HG02973 (cell line): ENCODE measurements around the gene PRKCD.

ENCODE experiments used
- ATAC-seq: cut with Tn5 transposase; IDR thresholded peaks from one replicate; pipeline ENCODE4 v1.9.1; 2021; ENCODE audit warnings: moderate library complexity; ENCODE audit not compliant: unreplicated experiment

PRKCD gene

DNA sequence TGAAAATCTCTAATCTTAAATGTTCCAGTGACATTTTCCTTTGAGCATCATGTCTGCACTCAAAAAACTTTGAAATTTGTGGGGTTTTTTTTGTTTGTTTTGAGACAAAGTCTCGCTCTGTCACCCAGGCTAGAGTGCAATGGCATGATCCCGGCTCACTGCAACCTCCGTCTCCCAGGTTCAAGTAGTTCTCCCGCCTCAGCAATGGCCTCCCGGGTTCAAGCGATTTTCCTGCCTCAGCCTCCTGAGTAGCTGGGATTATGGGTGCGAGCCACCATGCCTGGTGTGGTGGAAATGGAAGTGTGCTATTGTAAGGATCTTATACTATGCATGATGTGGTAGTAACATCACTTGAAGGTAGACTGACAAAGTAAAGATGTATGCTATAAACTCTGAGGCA, 52.3 kb downstream of the PRKCD start:
- ATAC-seq = no peak

DNA sequence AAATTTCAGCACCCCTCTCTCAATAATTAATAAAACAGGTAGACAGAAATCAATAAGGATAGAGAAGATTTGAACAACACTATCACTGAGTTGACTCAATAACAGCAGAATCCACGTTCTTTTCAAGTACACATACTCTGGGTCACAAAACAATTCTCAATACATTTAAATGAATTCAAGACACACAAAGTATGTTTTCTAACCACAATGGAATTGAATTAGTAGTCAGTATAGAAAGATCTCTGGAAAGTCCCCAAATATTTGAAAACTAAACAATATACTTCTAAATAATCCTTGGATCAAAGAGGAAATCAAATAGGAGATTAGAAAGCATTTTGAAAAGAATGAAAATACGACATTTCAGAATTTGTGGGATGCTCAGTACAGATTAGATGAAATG, 54.8 kb downstream of the PRKCD start:
- no peak for ATAC-seq

DNA sequence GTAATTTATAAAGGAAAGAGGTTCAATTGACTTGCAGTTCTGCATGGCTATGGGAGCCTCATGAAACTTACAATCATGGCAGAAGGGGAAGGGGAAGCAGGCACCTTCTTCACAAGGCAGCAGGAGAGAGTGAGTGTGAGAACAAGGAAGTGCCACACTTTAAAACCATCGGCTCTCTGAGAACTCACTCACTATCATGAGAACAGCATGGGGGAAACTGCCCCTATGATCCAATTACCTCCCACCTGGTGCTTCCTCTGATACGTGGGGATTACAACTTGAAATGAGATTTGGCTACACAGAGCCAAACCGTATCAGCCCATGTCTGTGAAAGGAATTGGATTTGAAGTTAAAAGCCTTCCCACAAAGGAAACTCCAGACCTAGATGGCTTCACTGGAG, 55.7 kb downstream of the PRKCD start:
- ATAC-seq = no peak

DNA sequence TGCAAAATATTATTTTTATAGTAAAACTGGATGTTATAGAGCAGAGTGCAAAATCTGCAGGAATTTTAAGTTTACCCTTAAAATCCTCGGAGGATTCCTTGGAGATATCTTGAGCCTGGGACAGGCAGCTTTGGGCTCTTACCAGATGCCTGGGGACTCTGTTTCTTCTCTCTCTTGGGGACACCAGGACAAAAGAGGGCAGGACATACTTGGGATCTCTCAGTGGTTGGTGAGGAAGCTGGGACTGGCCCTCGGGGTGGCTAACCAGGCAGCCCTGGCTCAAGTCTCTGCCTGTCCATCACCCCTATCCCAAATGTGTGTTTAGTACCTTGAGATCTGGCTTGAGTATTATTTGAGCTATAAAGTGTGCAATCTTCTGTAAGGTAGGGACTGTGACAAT, 56.2 kb downstream of the PRKCD start:
- ATAC-seq = no peak

DNA sequence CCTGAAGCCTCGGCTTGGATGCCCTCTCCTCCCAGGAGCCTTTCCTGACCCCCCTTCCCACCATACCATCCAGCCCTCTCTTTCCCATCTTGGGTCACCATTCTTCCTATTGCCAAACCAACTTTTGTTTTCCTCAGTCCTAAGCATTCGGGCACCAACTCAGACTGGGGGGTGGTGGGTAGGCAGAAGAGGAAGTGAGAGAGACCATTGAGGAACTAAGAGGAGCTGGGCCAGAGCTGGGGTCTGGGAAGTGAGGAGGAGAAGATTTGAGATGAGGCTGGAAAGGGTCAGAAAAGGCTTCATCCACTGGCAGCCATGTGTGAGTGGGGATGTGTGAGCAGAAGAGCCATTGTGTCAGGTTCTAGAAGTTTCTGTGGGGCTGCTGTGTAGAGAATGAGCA, 57.1 kb downstream of the PRKCD start:
- no peak for ATAC-seq

DNA sequence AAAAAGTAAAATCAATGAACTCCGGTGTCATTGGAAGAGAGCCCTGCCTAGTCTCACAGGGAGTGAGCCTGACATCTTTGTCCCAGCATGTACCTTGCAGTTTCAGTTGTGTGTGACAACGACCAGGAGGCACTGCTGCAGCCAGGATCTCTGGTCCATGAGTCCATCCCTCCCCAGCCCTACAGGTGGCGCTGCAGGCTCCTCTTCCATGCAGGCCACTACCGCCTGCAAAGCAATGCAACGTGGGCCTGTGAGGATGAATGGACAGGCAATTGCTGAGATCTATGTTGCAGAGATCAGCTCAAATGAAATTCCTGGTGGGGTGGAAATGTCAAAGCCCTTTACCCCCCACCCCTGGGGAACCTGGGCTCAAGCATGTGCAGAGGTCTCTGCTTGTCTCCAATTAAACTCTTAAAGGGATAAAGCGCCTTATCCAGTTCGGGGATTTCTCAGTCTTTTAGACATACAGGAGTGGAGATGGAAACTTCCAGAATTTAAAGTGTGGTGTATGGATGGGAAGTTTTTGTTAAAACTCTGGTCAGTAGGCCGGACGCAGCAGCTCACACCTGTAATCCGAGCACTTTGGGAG, 59.0 kb downstream of the PRKCD start:
- peak; percentile 57 for ATAC-seq

DNA sequence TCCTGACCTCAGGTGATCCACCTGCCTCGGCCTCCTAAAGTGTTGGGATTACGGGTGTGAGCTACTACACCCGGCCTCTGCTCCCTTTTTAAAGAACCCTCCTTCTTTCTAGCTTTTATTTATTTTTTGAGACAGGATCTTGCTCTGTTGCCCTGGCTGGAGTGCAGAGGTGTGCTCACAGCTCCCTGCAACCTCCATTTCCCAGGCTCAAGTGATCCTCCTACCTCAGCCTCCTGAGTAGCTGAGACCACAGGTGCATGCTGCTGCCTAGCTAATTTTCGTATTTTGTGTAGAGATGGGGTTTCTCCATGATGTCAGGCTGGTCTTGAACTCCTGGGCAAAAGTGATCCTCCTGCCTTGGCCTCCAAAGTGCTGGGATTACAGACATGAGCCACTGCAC, 60.3 kb downstream of the PRKCD start:
- ATAC-seq = no peak

DNA sequence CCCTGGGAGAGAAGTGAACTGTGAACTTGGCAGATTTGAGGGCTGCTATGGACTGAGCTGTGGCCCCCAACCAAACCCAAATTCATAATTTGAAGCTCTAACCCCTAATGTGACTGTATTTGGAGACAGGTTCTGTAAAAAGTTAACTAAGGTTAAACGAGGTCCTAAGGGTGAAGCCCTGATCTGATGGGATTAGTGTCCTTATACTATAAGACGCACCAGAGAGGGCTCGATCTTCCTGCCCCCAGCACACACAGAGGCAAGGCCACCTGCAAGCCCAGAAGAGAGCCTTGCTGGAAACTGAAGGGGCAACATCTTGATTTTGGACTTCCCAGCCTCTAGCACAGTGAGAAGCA, 60.8 kb downstream of the PRKCD start:
- no peak for ATAC-seq

DNA sequence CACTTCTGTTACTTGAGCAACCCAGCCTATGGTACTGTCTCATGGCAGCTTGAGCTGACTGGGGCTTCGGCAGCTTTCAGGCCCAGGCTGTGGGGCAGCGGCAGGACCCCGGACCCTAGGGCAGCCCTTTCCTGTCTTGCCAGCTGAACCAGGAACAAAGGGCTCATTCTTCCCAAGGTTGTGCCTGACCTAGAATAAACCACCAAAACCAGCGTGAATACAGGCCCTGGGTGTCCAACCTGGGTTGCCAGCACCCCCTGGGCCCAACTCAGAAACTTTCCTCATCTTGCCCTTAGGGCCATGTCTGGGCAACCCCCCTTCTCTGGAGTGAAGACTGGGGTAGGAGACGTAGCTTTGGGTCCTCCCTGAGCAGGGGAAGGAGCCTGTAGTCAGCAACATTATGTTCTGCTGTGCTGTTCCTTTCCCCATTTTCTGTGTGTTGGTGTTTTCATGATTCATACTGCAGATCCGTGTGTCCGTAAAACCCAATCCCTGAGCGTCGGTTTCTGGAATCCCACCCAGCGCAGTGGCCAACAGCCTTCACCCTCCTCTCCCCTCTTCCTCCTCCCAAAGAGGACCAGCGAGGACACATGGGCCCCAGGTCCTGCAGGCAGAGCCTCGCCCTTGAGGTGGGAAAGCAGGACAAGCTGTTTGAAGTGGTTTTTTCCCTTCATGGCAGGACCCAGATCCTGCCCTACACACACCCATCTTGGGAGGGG, 61.3 kb downstream of the PRKCD start:
- ATAC-seq = no peak

DNA sequence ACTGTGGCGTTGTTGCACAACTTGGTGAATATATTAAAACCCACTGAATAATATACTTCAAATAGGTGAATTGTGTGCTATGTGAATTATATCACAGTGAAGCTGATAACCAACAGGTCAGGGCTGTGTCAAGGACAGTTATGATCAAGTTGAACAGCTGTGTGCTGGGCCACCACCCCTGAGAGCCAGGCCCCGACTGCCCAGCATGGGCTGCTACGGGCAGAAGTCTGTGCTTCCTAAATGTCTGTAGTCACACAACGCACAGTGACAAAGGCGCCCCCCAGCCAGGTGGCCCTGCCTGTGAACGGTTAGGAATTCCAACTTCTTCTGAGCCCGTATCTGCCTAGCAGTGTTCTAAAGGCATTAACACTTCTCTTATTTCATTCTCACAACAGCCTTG, 62.0 kb downstream of the PRKCD start:
- no peak for ATAC-seq

DNA sequence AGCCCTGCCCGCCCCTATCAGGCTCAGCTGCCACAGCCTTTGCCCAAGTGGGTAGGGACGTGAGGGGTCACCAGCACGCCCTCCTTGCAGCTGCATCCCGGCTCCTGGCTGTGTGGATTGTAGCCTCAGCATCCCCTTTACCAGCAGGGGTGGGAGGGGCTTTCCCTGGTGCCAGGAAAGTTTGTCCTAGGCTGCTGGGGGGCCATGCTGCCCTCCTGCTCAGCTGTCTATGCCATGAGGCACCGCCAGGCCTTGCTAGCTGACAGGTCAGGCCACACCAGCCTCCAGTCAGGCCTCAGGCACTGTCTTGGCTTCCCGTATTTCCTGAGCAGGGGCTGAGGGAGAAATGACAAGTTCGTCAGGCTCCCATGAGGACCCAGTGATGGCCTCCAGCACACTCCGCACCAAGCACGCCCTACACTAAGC, 62.5 kb downstream of the PRKCD start:
- no peak for ATAC-seq

DNA sequence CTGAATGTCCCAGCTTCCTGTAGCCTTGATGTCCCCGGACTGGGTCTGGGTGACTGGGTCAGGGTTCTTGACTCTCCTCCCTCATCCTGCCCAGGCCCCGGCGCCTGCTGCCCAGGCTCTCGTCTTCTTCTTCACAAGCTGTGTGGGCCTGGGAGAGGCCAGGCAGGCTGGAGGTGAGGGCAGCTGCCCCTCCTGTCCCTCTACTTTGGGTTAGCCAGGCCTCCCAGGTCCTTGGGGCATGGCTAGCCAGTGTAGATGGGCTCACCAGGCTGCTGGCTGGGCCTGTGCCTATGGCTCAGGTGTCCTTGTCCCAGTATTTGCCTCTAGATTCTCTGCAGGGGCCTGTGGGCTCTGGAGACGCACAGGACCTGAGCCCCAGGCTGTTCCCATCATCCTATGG, 63.0 kb downstream of the PRKCD start:
- ATAC-seq = no peak

DNA sequence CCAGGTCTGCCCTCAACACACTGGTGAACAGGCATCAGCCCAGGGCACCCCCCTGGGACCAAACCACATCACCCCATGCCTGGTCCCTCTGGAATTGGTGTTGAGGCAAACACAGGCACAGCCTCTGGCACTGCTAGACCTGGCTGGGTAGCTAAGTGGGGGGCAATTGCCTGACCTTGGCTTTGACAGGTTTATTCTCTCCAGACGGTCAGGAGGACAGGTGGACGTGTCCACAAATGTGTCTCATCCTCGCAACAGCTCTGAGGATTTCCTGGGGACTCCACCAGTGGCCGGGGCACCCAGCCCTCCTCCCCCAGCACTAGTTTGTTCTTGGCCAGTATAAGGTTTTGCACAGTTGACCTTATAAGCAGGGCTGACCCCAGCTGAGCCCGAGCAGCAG, 63.5 kb downstream of the PRKCD start:
- no peak for ATAC-seq

DNA sequence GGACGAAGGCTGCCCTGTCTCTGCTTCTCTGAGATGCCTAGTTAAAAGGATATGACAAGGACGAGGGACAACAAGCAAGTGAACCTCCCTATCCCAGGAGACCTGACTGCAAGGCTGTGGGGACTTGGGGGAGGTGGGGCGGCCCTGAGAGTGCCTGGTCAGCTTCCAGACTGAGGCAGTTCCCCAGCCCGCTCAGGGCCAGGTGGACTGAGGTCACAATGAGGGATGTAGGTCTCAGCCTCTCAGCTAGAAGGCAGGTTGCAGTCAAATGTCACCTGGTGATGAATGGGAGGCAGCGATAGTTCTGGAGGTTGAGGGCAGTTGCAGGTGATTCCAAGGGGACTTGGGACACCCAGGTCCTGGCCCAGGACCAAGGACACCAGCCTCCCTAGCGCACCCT, 64.2 kb downstream of the PRKCD start:
- ATAC-seq = no peak

DNA sequence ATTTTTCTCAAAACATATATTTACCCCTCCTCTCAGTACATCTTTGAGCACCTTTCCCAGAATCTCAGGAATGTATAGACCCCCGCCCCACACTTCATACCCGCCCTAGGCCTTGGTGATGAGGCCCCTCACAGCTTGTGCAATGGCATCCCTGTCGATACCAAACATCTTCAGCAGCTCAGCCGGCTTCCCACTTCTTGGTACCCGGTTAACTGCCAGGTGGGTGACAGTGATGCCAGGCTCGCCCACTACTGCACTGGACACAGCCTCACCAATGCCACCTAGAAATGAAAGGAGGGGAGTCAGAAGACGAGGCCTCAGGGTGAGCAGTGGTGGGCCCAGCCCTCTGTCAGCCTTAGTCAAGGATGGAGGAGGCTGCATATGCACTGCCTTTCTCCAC, 64.6 kb downstream of the PRKCD start:
- no peak for ATAC-seq

DNA sequence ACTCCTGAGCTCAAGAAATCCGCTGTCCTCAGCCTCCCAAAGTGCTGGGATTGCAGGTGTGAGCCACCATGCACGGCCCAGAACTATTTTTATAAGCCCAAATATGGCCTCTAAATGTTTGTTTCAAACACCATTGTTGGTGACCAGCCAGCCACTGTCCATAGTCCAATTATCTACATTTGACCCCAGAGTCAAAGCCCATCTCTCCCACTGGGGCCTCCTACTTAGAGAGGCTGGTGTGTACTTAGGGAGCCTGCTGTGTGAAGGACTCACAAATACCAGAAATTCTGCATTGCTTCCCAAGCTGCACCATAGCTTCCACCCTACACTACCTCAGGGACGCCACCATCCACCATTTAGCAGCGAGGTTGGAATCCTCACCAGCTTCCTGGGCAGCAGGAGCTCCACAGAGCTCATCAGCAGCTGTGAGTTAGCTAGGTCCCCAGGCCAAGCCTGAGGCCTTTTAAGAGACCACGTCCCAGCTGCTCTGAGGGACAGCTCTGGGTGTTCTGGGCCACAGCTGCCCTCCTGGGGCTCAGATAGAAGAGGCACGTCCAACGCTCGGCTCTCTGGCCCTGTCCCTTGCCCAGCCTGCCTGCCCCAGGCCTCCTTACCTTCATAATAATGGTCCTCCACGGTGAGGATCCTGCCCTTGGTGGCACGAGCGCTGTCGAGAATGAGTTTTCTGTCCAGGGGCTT, 65.3 kb downstream of the PRKCD start:
- no peak for ATAC-seq

DNA sequence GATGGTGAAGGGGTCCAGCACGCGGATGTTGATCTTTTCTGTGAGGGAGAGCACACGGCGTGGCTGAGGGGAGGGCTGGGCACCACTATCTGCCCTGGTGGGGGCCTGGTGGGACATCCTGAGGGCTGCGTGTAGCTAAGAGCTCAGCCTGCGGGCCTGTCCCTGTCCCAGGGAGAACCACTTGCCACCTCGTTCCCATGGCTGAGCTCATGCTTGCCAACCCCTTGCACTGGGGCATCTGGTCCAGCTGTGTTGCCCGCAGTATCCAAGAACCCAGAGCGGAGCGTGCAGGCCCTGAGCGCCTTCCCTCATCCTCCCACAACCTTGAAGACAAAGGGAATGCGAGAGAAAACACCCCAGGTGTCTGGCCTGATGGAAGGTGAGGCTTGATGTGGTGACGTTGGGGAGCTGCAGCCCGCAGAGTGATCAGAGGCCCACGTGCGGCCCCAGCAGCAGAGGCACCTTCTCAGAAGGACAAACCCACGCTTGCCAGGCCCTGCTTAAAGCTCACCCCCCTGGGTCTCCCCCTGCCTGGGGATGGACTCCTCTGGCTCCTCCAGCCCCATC, 65.9 kb downstream of the PRKCD start:
- no peak for ATAC-seq

DNA sequence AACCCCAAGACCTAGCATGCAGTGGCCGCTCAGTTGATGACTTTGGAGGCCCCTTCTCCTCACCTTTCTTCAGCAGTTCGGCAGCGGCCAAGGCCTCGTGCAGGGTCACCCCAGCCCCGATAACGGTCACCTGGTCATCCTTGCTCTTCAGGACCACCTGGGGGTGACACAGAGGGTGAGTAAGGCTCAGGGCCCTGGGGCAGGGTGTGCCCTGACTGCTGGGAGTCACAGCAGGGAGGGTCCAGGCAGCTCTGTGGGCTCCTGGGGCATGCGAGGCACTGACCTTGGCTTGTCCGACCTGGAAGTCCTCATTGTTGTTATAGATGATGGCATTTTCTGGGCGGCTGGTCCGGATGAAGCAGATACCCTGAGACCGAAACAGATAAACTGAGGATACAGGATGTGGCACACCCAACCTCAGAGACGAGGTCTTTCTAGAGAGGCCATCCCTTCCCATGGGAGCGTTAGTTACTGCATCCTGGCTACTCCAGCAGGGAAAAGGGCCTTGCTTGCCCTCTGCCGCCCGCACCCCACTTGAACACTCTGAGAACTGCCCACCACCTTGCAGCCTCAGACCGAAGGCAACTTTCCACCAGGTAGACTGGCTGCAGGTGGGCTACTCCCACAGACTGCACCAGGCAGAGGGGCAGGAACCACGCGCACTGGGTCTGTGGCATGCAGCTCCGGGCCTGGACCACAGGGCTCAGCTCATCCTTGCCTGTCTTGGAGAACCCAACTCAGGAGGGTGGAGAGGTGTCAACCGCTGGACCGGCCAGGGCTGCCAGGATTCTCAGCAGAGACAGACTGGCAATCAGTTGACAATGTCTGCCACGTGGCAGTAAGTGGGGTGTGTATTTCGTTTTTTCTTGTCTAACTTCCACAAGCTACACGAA, 67.2 kb downstream of the PRKCD start:
- ATAC-seq = no peak

DNA sequence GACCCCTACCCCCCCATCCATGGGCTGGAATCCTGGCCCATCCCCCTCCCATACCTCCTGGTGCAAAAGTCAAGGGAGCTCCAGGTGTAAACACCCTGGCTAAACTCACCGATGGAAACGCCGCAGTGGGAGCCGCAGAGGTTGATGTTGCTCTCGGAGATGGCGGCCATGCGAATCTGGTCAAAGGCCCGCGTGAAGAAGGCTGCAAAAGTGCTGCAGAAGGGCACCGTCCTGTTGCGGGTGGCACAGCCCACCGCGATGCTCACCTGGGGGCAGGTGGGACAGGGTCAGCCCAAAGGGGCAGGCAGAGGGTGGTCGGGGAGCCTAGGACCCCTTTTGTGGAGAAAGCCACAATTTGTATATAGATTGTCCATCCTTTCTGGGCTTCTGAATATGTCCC, 68.2 kb downstream of the PRKCD start:
- ATAC-seq = no peak

DNA sequence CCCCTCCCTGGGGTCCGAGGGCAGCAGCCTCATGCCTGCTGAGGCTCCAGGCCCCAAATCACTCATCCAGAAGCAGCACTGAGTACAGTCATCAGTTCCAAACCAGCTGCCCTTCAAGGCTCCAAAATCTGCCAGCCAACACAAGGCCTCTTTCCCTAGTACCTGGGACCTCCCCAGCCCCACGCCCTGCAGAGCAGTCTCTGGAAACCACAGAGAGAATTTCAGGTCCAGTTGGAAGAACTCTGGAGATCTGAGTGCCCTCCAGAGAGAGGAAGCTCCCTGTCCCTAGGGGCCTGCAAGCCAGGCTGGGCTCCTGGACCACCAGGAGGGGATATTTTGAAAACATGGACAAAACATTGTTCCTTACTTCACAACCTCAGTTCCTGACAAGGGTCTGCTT, 68.6 kb downstream of the PRKCD start:
- ATAC-seq = no peak

DNA sequence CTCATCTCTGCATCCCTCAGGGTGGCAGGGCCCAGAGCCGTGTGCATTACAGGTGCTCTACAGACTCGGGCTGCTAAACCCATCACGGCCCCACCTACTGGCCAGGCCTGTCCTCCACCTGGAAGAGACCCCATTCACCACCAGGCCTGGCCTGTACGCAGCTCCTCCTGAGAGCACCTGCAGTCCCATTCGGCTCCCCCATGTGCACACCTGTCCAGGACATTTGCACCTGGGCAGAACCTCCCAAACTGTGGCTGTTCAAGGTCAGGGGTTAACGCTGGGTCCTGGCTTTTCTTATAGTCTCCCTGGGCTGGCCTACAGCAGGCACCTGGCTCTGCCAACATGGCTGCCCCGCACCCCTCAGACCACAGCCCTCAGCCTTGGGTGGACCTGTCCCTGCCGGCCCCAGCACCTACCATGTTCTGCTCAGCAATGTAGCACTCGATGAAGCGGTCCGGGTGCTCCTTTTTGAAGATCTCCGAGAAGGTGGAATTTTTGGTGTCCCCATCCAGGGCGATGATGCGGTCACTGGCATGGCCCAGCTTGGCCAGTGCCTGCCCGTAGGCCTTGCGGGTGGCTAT, 69.1 kb downstream of the PRKCD start:
- ATAC-seq = no peak
